IMR-90 (cell line): ENCODE measurements around the gene NPAS3. TPM values are rescaled to one million over a fixed set of nuclear protein-coding genes. Genes with fewer than 3 reads are reported as not detected.

ENCODE experiments used
- ATAC-seq: fragments of 200-7000 bp; cut with Tn5 transposase; 2 replicates; pipeline ENCODE4 v1.9.1; 2020; ENCODE audit warnings: low read depth, mild to moderate bottlenecking, moderate library complexity
- BruUV-seq: library from RNA; stranded (reverse); fragments of 400-500 nt; replicated peaks from 2 replicates; lab custom pipeline; 2021; lab: Mats Ljungman, UMichigan
- CTCF ChIA-PET: fragments of 300-600 bp; formaldehyde crosslinking; extraction: SDS; loops from one replicate; lab custom pipeline; 2021; ENCODE audit warnings: antibody characterized with exemption; lab: Yijun Ruan, JAX
- POLR2A ChIA-PET: fragments of 300-600 bp; sonication (Branson Sonifier 250); formaldehyde crosslinking; loops from one replicate; lab custom pipeline; 2022; ENCODE audit warnings: antibody characterized with exemption; ENCODE audit not compliant: unreplicated experiment; lab: Charles Lee
- DNase-seq: peaks from one replicate; pipeline ENCODE4 v3.0.0; 2013
- H2AFZ ChIP-seq: replicated peaks from 2 replicates; pipeline ENCODE3; 2013; ENCODE audit warnings: low read length, mild to moderate bottlenecking; ENCODE audit not compliant: poor library complexity
- H2AK5ac ChIP-seq: 2 replicates; pipeline ENCODE4 v1.6.1; 2013; ENCODE audit warnings: low read depth, low read length, inconsistent platforms
- H2AK9ac ChIP-seq: replicated peaks from 2 replicates; pipeline ENCODE3; 2013; ENCODE audit warnings: mild to moderate bottlenecking, low read depth, low read length, moderate library complexity; ENCODE audit not compliant: poor library complexity
- H2BK120ac ChIP-seq: 2 replicates; pipeline ENCODE4 v1.6.1; 2013; ENCODE audit warnings: low read depth, low read length, inconsistent platforms
- H2BK15ac ChIP-seq: 3 replicates; pipeline ENCODE4 v1.6.1; 2013; ENCODE audit warnings: low read depth, low read length, inconsistent platforms
- H2BK20ac ChIP-seq: 2 replicates; pipeline ENCODE4 v1.6.1; 2013; ENCODE audit warnings: low read depth, mild to moderate bottlenecking, inconsistent platforms, low read length, moderate library complexity
- H2BK5ac ChIP-seq: 2 replicates; pipeline ENCODE4 v1.6.1; 2013; ENCODE audit warnings: mild to moderate bottlenecking, low read depth, low read length, inconsistent platforms; ENCODE audit not compliant: poor library complexity, severe bottlenecking
- H3K14ac ChIP-seq: replicated peaks from 2 replicates; pipeline ENCODE4 v1.6.1; 2013; ENCODE audit warnings: low read depth, low read length, inconsistent platforms
- H3K18ac ChIP-seq: 2 replicates; pipeline ENCODE4 v1.6.1; 2013; ENCODE audit warnings: low read depth, low read length, control low read depth
- H3K23ac ChIP-seq: 2 replicates; pipeline ENCODE4 v1.6.1; 2013; ENCODE audit warnings: low read depth, low read length, inconsistent platforms
- H3K27ac ChIP-seq: 2 replicates; pipeline ENCODE4 v1.5.1; 2013; ENCODE audit warnings: mild to moderate bottlenecking, control low read depth, low read length; ENCODE audit not compliant: insufficient read depth
- H3K27me3 ChIP-seq: 2 replicates; pipeline ENCODE4 v1.6.1; 2013; ENCODE audit warnings: low read length; ENCODE audit not compliant: control insufficient read depth, insufficient read depth
- H3K36me3 ChIP-seq: 2 replicates; pipeline ENCODE4 v1.6.1; 2013; ENCODE audit warnings: low read length, mixed read lengths; ENCODE audit not compliant: control insufficient read depth, insufficient read depth
- H3K4ac ChIP-seq: 2 replicates; pipeline ENCODE4 v1.6.1; 2013; ENCODE audit warnings: low read depth, low read length, inconsistent platforms
- H3K4me1 ChIP-seq: 2 replicates; pipeline ENCODE4 v1.6.1; 2013; ENCODE audit warnings: low read length, mixed read lengths; ENCODE audit not compliant: control insufficient read depth, insufficient read depth
- H3K4me2 ChIP-seq: 2 replicates; pipeline ENCODE4 v1.6.1; 2013; ENCODE audit warnings: low read depth, mild to moderate bottlenecking, control low read depth, low read length, moderate library complexity
- H3K4me3 ChIP-seq: 2 replicates; pipeline ENCODE4 v1.5.1; 2013; ENCODE audit warnings: low read depth, mild to moderate bottlenecking, control low read depth, low read length, moderate library complexity; ENCODE audit not compliant: insufficient read depth
- H3K56ac ChIP-seq: 2 replicates; pipeline ENCODE4 v1.6.1; 2013; ENCODE audit warnings: low read length, inconsistent platforms; ENCODE audit not compliant: insufficient read depth; ENCODE audit errors: extremely low read depth
- H3K79me1 ChIP-seq, 2 experiments: 2 replicates each; pipeline ENCODE4 v1.6.1; 2013; ENCODE audit warnings: low read length in 2 of 2, inconsistent platforms in 1 of 2, low read depth in 1 of 2
- H3K9ac ChIP-seq: 2 replicates; pipeline ENCODE4 v1.6.1; 2013; ENCODE audit warnings: low read depth, low read length, control low read depth
- H3K9me1 ChIP-seq: 2 replicates; pipeline ENCODE4 v1.6.1; 2013; ENCODE audit warnings: low read length, inconsistent platforms; ENCODE audit not compliant: insufficient read depth
- H3K9me3 ChIP-seq: 2 replicates; pipeline ENCODE4 v1.6.1; 2013; ENCODE audit warnings: low read length; ENCODE audit not compliant: control insufficient read depth, insufficient read depth
- H4K20me1 ChIP-seq: 2 replicates; pipeline ENCODE4 v1.6.1; 2013; ENCODE audit warnings: low read length, inconsistent platforms; ENCODE audit not compliant: insufficient read depth
- H4K5ac ChIP-seq: 2 replicates; pipeline ENCODE4 v1.6.1; 2013; ENCODE audit warnings: mild to moderate bottlenecking, low read depth, low read length, control low read depth
- H4K8ac ChIP-seq, 2 experiments: 2 replicates each; pipeline ENCODE4 v1.6.1; 2013; ENCODE audit warnings: low read depth in 2 of 2, low read length in 2 of 2, control low read depth in 1 of 2, inconsistent platforms in 1 of 2
- H4K91ac ChIP-seq: 2 replicates; pipeline ENCODE4 v1.6.1; 2013; ENCODE audit warnings: low read depth, low read length, inconsistent platforms; ENCODE audit not compliant: insufficient read depth
- BHLHE40 ChIP-seq: fragments of 150-350 bp; IDR thresholded peaks from 2 replicates; pipeline ENCODE4 v1.6.1; 2016; ENCODE audit warnings: mild to moderate bottlenecking, low read depth, low read length
- CEBPB ChIP-seq: IDR thresholded peaks from 2 replicates; pipeline ENCODE4 v1.6.1; 2012; ENCODE audit warnings: low read depth, low read length, improper control_type of control experiment
- CHD1 ChIP-seq: IDR thresholded peaks from 2 replicates; pipeline ENCODE4 v1.6.1; 2012; ENCODE audit warnings: low read depth, low read length, improper control_type of control experiment
- CTCF ChIP-seq: conservative IDR thresholded peaks from 2 replicates; pipeline ENCODE4 v1.5.1; 2012; ENCODE audit warnings: mild to moderate bottlenecking, low read depth, low read length, improper control_type of control experiment
- ELK1 ChIP-seq: fragments of 150-350 bp; IDR thresholded peaks from 2 replicates; pipeline ENCODE4 v1.6.1; 2016; ENCODE audit warnings: low read depth, mild to moderate bottlenecking, low read length, moderate library complexity, borderline replicate concordance
- MAFK ChIP-seq: IDR thresholded peaks from 2 replicates; pipeline ENCODE4 v1.6.1; 2012; ENCODE audit warnings: low read depth, low read length, improper control_type of control experiment
- NFE2L2 ChIP-seq: fragments of 150-350 bp; IDR thresholded peaks from 2 replicates; pipeline ENCODE4 v1.6.1; 2016; ENCODE audit warnings: low read depth, mild to moderate bottlenecking, low read length
- RAD21 ChIP-seq: IDR thresholded peaks from 2 replicates; pipeline ENCODE4 v1.6.1; 2012; ENCODE audit warnings: low read length, improper control_type of control experiment
- USF2 ChIP-seq: fragments of 150-350 bp; IDR thresholded peaks from 2 replicates; pipeline ENCODE4 v1.6.1; 2017; ENCODE audit warnings: mild to moderate bottlenecking, antibody characterized with exemption, low read length, low read depth
- whole genome bisulfite sequencing, 2 experiments: methylation state at CpG; one replicate each; pipeline versions ENCODE4 v1.1.5 to v1.1.7; 2013; ENCODE audit warnings: missing lambda C conversion rate in 2 of 2; ENCODE audit not compliant: insufficient read length in 1 of 2; ENCODE audit errors: extremely low coverage in 2 of 2; 5-methylcytosine and 5-hydroxymethylcytosine counted together
- dilution Hi-C: fragments of 300-500 bp; cut with HindIII; formaldehyde crosslinking; loops from one replicate; pipeline ENCODE4 v1.14.3; 2018; ENCODE audit warnings: low sequenced_read_pairs; ENCODE audit not compliant: unreplicated experiment
- in situ Hi-C: fragments of 300-500 bp; cut with MboI; formaldehyde crosslinking; loops from 3 replicates; pipeline ENCODE4 v1.14.3; 2019; ENCODE audit warnings: low sequenced_read_pairs, inconsistent platforms, mixed read lengths
- intact Hi-C: fragments of 100-400 bp; cut with micrococcal nuclease; formaldehyde crosslinking; loops from 2 replicates; pipeline ENCODE4 v1.10.0; 2022
- polyA plus RNA-seq, 3 experiments: library from polyadenylated mRNA; depleted of rRNA; stranded (reverse); fragments of >200 nt; gene quantifications; 2 replicates each; pipeline ENCODE4 v1.2.3, GENCODE V29; 2012; ENCODE audit warnings: low replicate concordance in 1 of 3
- total RNA-seq: library from RNA; depleted of rRNA; stranded (reverse); fragments of >200 nt; gene quantifications from 2 replicates; pipeline ENCODE4 v1.2.3, GENCODE V29; 2012

NPAS3 gene
- total and polyA plus RNA-seq, 2 of the 4 experiments (the other 2 are of a cell fraction): not detected

- no peaks in the 10 kb centered on the region for H3K4me1 ChIP-seq
- H3K9ac ChIP-seq: no peak overlapping the region
- no peak overlapping the region for H3K4me3 ChIP-seq
- no peaks in the 10 kb centered on the region for H3K27me3 ChIP-seq
- H2BK20ac ChIP-seq: no peak overlapping the region
- ATAC-seq (no peak), DNase-seq (no peak)
- TF ChIP-seq BHLHE40 (no peak), USF2 (no peak), CEBPB (no peak), CHD1 (no peak), RAD21 (no peak), CTCF (no peak), MAFK (no peak), NFE2L2 (no peak), ELK1 (no peak)
- POLR2A ChIA-PET: no interaction called here
- CTCF ChIA-PET: no interaction called here
- H4K8ac ChIP-seq: no peak overlapping the region
- H2AK5ac ChIP-seq: no peak overlapping the region
- H3K9me3 ChIP-seq: no peaks in the 10 kb centered on the region
- no peak overlapping the region for H2BK15ac ChIP-seq
- H3K18ac ChIP-seq: no peak overlapping the region
- H3K4ac ChIP-seq: no peak overlapping the region
- no peak overlapping the region for H3K56ac ChIP-seq
- no peaks in the 10 kb centered on the region for H4K20me1 ChIP-seq
- H2AK9ac ChIP-seq: no peak overlapping the region
- no peak overlapping the region for H3K4me2 ChIP-seq
- no peak overlapping the region for H4K5ac ChIP-seq
- H3K23ac ChIP-seq: no peak overlapping the region
- in situ Hi-C loops: no loop called here
- no peaks in the 10 kb centered on the region for H3K36me3 ChIP-seq
- intact Hi-C loops: no loop called here
- no peak overlapping the region for H3K14ac ChIP-seq
- H4K91ac ChIP-seq: no peak overlapping the region
- H3K27ac ChIP-seq: no peak overlapping the region
- H3K79me1 ChIP-seq: no peaks in the 10 kb centered on the region
- no CpG with 5 or more reads among the region's 2 CpGs for WGBS, 2 experiments
- dilution Hi-C loops: no loop called here
- H3K9me1 ChIP-seq: no peaks in the 10 kb centered on the region
- BruUV-seq: no TSS peak
- H2AFZ ChIP-seq: no peak overlapping the region
- no peak overlapping the region for H2BK5ac ChIP-seq
- H2BK120ac ChIP-seq: no peak overlapping the region
These were observed 653.6 kb downstream of the NPAS3 start for GRCh38 chr14:33592297-33592696.
